Medulla oblongata (tissue), 1 donor: Measurements from ENCODE around the gene KIF26A.

Experiments used
- DNase-seq: peaks from one replicate; pipeline ENCODE4 v3.0.0-alpha.2; 2015; ENCODE audit errors: extremely low spot score

Gene KIF26A

GRCh38 chr14:104101086-104101621, 37.2 kb upstream of the KIF26A start:
- DNase-seq, result no peak

GRCh38 chr14:104101651-104102281, 36.6 kb upstream of the KIF26A start:
- DNase-seq, result no peak

- DNase-seq, result no peak
Measured at GRCh38 chr14:104102282-104102914, 36.0 kb upstream of the KIF26A start.

GRCh38 chr14:104103061-104103445, 35.3 kb upstream of the KIF26A start:
- no peak for DNase-seq

GRCh38 chr14:104103446-104104075, 34.8 kb upstream of the KIF26A start:
- DNase-seq, result no peak

GRCh38 chr14:104104076-104104901, 34.1 kb upstream of the KIF26A start:
- DNase-seq, result no peak

- no peak for DNase-seq
Measured at GRCh38 chr14:104105071-104105821, 33.1 kb upstream of the KIF26A start.

GRCh38 chr14:104105822-104106470, 32.4 kb upstream of the KIF26A start:
- no peak for DNase-seq

- DNase-seq, result no peak
Measured at GRCh38 chr14:104106471-104106991, 31.9 kb upstream of the KIF26A start.

GRCh38 chr14:104107101-104107581, 31.2 kb upstream of the KIF26A start:
- no peak for DNase-seq

- DNase-seq, result no peak
Measured at GRCh38 chr14:104107611-104108569, 30.5 kb upstream of the KIF26A start.

- DNase-seq, result no peak
Measured at GRCh38 chr14:104108570-104109541, 29.5 kb upstream of the KIF26A start.

- DNase-seq, result no peak
Measured at GRCh38 chr14:104109731-104110361, 28.5 kb upstream of the KIF26A start.

GRCh38 chr14:104110491-104111209, 27.7 kb upstream of the KIF26A start:
- DNase-seq, result no peak

- no peak for DNase-seq
Measured at GRCh38 chr14:104111301-104112112, 26.9 kb upstream of the KIF26A start.

- DNase-seq, result no peak
Measured at GRCh38 chr14:104112113-104112505, 26.3 kb upstream of the KIF26A start.
